Uterus (tissue), 2 donors: ENCODE measurements around the gene ANKRD11.

Experiments
- CTCF ChIP-seq, 4 experiments: fragments of 200-600 bp in 2 of 4; fragments of 450-650 bp in 2 of 4; sonication (generic) in 2 of 4; IDR thresholded peaks; one replicate each; pipeline ENCODE4 v1.5.1; 2016 to 2019; ENCODE audit warnings: antibody characterized with exemption in 4 of 4, mild to moderate bottlenecking in 2 of 4, moderate library complexity in 1 of 4
- POLR2A ChIP-seq, 2 donors: fragments of 450-650 bp; IDR thresholded peaks; one replicate each; pipeline ENCODE4 v1.6.1; 2016; ENCODE audit warnings: antibody characterized with exemption in 2 of 2, mild to moderate bottlenecking in 1 of 2, moderate library complexity in 1 of 2

- TF ChIP-seq CTCF (IDR thresholded peaks at IDR 0.05) (no peak), POLR2A (IDR thresholded peaks at IDR 0.05) (no peak)
Measured at GRCh38 chr16:89291776-89292175, 198.6 kb downstream of the ANKRD11 start.
